ENCODE measurements around the gene TBL1X. TPM values are rescaled to one million over a fixed set of nuclear protein-coding genes. Genes with fewer than 3 reads are reported as not detected.

The TBL1X gene
- total RNA-seq, 1 donor from 2014 or later, result 15.4 TPM

GRCh38 chrX:9587642-9588041 lies 122.8 kb downstream of the TBL1X start:
- TF ChIP-seq, protein P1, sequence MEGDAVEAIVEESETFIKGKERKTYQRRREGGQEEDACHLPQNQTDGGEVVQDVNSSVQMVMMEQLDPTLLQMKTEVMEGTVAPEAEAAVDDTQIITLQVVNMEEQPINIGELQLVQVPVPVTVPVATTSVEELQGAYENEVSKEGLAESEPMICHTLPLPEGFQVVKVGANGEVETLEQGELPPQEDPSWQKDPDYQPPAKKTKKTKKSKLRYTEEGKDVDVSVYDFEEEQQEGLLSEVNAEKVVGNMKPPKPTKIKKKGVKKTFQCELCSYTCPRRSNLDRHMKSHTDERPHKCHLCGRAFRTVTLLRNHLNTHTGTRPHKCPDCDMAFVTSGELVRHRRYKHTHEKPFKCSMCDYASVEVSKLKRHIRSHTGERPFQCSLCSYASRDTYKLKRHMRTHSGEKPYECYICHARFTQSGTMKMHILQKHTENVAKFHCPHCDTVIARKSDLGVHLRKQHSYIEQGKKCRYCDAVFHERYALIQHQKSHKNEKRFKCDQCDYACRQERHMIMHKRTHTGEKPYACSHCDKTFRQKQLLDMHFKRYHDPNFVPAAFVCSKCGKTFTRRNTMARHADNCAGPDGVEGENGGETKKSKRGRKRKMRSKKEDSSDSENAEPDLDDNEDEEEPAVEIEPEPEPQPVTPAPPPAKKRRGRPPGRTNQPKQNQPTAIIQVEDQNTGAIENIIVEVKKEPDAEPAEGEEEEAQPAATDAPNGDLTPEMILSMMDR (IDR thresholded peaks at IDR 0.05), result no peak
- intact Hi-C loops (cut with DNase I), result no loop called here
- no peaks in the 10 kb centered on the region for H3K27me3 ChIP-seq

GRCh38 chrX:9591496-9591895 lies 126.6 kb downstream of the TBL1X start:
- no peak overlapping the region for H3K27ac ChIP-seq
- peaks cover 0 to 2% of the 10 kb centered on the region in 2 donors for H3K4me1 ChIP-seq
- no peak overlapping the region for H3K4me3 ChIP-seq
- no peaks in the 10 kb centered on the region for H3K27me3 ChIP-seq
- no peaks in the 10 kb centered on the region for H3K36me3 ChIP-seq
- TF ChIP-seq, protein P1 (IDR thresholded peaks at IDR 0.05), result no peak
- intact Hi-C loops (cut with DNase I), result no loop called here
- H3K9me3 ChIP-seq, result no peaks in the 10 kb centered on the region
- DNase-seq (ENCODE audit: low spot score in 2 of 2), result peak in 1 of 2 donors; percentile 40

More at GRCh38 chrX:9587642-9588041, 122.8 kb downstream of the TBL1X start:
- DNase-seq (ENCODE audit: low spot score in 2 of 2), result no peak
- H3K9me3 ChIP-seq, result no peaks in the 10 kb centered on the region
- H3K27ac ChIP-seq, result no peak overlapping the region
- H3K4me3 ChIP-seq, result no peak overlapping the region
- H3K36me3 ChIP-seq, result no peaks in the 10 kb centered on the region
- H3K4me1 ChIP-seq, result peaks cover 0 to 2% of the 10 kb centered on the region in 2 donors

DNA sequence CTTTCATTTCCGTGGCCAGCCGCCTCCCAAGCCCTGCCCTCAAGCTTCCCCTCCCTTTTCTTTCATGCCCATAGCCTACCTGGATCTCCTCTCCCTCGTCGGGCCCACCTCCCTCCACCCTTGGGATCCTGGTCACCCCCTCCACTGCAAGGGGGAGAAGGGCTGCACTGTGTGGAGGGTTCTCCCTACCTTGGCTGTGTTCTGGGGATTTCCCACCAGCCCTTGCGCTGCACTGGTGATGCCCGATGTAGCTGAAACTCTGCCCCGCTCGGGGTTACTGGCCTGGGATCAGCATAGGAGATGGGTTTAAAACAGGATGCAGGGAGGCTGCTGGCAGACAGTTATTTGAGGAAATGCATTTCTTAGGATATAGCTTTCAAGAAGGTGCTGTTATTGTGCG lies 128.9 kb downstream of the TBL1X start:
- DNase-seq (ENCODE audit: low spot score in 2 of 2), result peak in 1 of 2 donors; percentile 46
- H3K4me3 ChIP-seq, result no peak overlapping the region
- intact Hi-C loops (cut with DNase I), result no loop called here
- H3K9me3 ChIP-seq, result no peaks in the 10 kb centered on the region
- H3K4me1 ChIP-seq, result no peaks in the 10 kb centered on the region
- TF ChIP-seq, protein P1 (IDR thresholded peaks at IDR 0.05), result no peak
- no peaks in the 10 kb centered on the region for H3K36me3 ChIP-seq
- H3K27me3 ChIP-seq, result no peaks in the 10 kb centered on the region
- no peak overlapping the region for H3K27ac ChIP-seq

GRCh38 chrX:9595174-9595573 lies 130.3 kb downstream of the TBL1X start:
- Histone ChIP-seq H3K27ac (no peak overlapping the region), H3K4me1 (no peaks in the 10 kb centered on the region), H3K4me3 (no peak overlapping the region), H3K36me3 (no peaks in the 10 kb centered on the region), H3K9me3 (no peaks in the 10 kb centered on the region), H3K27me3 (no peaks in the 10 kb centered on the region)
- peak in 1 of 2 donors; percentile 54 for DNase-seq (ENCODE audit: low spot score in 2 of 2)
- TF ChIP-seq, protein P1 (IDR thresholded peaks at IDR 0.05), result no peak
- intact Hi-C loops (cut with DNase I), result no loop called here

GRCh38 chrX:9596837-9597236 lies 132.0 kb downstream of the TBL1X start:
- TF ChIP-seq, protein P1 (IDR thresholded peaks at IDR 0.05), result no peak
- no peak for DNase-seq (ENCODE audit: low spot score in 2 of 2)
- Histone ChIP-seq H3K27ac (no peak overlapping the region), H3K9me3 (no peaks in the 10 kb centered on the region), H3K36me3 (no peaks in the 10 kb centered on the region), H3K27me3 (no peaks in the 10 kb centered on the region), H3K4me3 (no peak overlapping the region), H3K4me1 (no peaks in the 10 kb centered on the region)
- intact Hi-C loops (cut with DNase I), result no loop called here
